ENCODE measurements around the gene ENTR1.

- TF ChIP-seq YY1 (IDR thresholded peaks at IDR 0.05; ENCODE audit: insufficient read depth, insufficient read length) (no peak), SUZ12 (IDR thresholded peaks at IDR 0.05; ENCODE audit: extremely low read depth, insufficient read depth, insufficient read length) (no peak), ZNF274 (IDR thresholded peaks at IDR 0.05; ENCODE audit: low read depth, low read length) (no peak)
Observed at GRCh38 chr9:136419092-136419420, 8.6 kb upstream of the ENTR1 start.

Measured in NT2/D1 (cell line).